Epithelial cell of esophagus (primary cell): ENCODE measurements around the gene SIK3.

Experiments used
- DNase-seq: peaks from one replicate; pipeline ENCODE4 v3.0.0; 2010; ENCODE audit warnings: low read depth
- H3K4me3 ChIP-seq: 2 replicates; pipeline ENCODE4 v1.5.1; 2011; ENCODE audit warnings: mild to moderate bottlenecking, low read length, control low read depth
- CTCF ChIP-seq: IDR thresholded peaks from 2 replicates; pipeline ENCODE4 v1.5.1; 2011; ENCODE audit warnings: low read depth, mild to moderate bottlenecking, low read length, control low read depth, inconsistent platforms; ENCODE audit not compliant: insufficient read depth; ENCODE audit errors: missing control alignments

SIK3 gene

GRCh38 chr11:116828632-116829524 is 269.4 kb downstream of the SIK3 start:
- no peak for DNase-seq
- no peak for TF ChIP-seq CTCF
- H3K4me3 ChIP-seq = no peak overlapping the region

- TF ChIP-seq CTCF = no peak
- DNase-seq = no peak
- H3K4me3 ChIP-seq = no peak overlapping the region
Measured at GRCh38 chr11:116827461-116827860, 270.8 kb downstream of the SIK3 start.

- no peak for TF ChIP-seq CTCF
- no peak overlapping the region for H3K4me3 ChIP-seq
- DNase-seq = no peak
Measured at GRCh38 chr11:116826751-116827431, 271.3 kb downstream of the SIK3 start.

GRCh38 chr11:116825854-116826750 is 272.1 kb downstream of the SIK3 start:
- no peak for DNase-seq
- no peak overlapping the region for H3K4me3 ChIP-seq
- TF ChIP-seq CTCF = no peak

- TF ChIP-seq CTCF = no peak
- DNase-seq = no peak
- no peak overlapping the region for H3K4me3 ChIP-seq
Measured at GRCh38 chr11:116825434-116825833, 272.8 kb downstream of the SIK3 start.

- TF ChIP-seq CTCF = no peak
- DNase-seq = no peak
- H3K4me3 ChIP-seq = no peak within 1 kb of the TSS
Measured at GRCh38 chr11:116823031-116823843, 275.0 kb downstream of the SIK3 start, which contains the start of gene APOA4. TSS of gene APOA4 (minus strand) at chr11:116823304. CDS start at chr11:116823191, 113 bp downstream.
